ENCODE data around the gene SPINK14. TPM values are rescaled to one million over a fixed set of nuclear protein-coding genes. Genes with fewer than 3 reads are reported as not detected.

Gene SPINK14
- total and polyA plus RNA-seq, 2 of the 13 experiments (the other 11 are each of a cell fraction or from before 2014, with no cell fraction given): not detected

GRCh38 chr5:148166550-148167283, 1.6 kb upstream of the SPINK14 start (continued):
- no peak for TF ChIP-seq HOXA3 (CRISPR knock-in tag; IDR thresholded peaks at IDR 0.05)

GRCh38 chr5:148172377-148172776, 4.0 kb downstream of the SPINK14 start:
- no peak overlapping the region for H3K27ac ChIP-seq (ENCODE audit: extremely low read length, insufficient read depth, low read length)
- H3K9me3 ChIP-seq (ENCODE audit: low read length): no peaks in the 10 kb centered on the region
- no peaks in the 10 kb centered on the region for H3K4me1 ChIP-seq (ENCODE audit: insufficient read depth, low read length)
- ChIA-PET CTCF (ENCODE audit: low intra/inter-chr PET ratio, low total read pairs) (no interaction called here), POLR2A (no interaction called here)
- H2AFZ ChIP-seq (ENCODE audit: low read length): no peak overlapping the region
- no peaks in the 10 kb centered on the region for H4K20me1 ChIP-seq (ENCODE audit: insufficient read depth, low read length)
- no peaks in the 10 kb centered on the region for H3K27me3 ChIP-seq (ENCODE audit: control insufficient read depth in 1 of 2, insufficient read depth in 2 of 2, low read length in 2 of 2)
- 2% methylated on average over 2 of the region's 2 CpGs for WGBS (ENCODE audit: low lambda C conversion rate)
- ATAC-seq: no peak
- FAIRE-seq: no peak
- H3K4me3 ChIP-seq (replicated peaks in 1 of 3; ENCODE audit: insufficient read depth in 1 of 3, low read depth in 2 of 3, low read length in 3 of 3): no peak overlapping the region
- no peak for TF ChIP-seq HNRNPLL (IDR thresholded peaks at IDR 0.05; ENCODE audit: low read depth, low read length, poor library complexity, severe bottlenecking)
- TF ChIP-seq ZNF576 (CRISPR knock-in tag; IDR thresholded peaks at IDR 0.05): no peak
- TF ChIP-seq GATAD2A (CRISPR knock-in tag; IDR thresholded peaks at IDR 0.05): no peak
- no peak overlapping the region for H3K9ac ChIP-seq (ENCODE audit: insufficient read depth, low read depth, low read length)
- H3K36me3 ChIP-seq (replicated peaks in 1 of 2; ENCODE audit: control insufficient read depth in 1 of 2, insufficient read depth in 2 of 2, low read length in 2 of 2): no peaks in the 10 kb centered on the region
- BruUV-seq (replicated peaks): no TSS peak
- H3K4me2 ChIP-seq (ENCODE audit: low read depth, low read length): no peak overlapping the region
- no peaks in the 10 kb centered on the region for H3K79me2 ChIP-seq (ENCODE audit: insufficient read depth, low read length)
- in situ Hi-C loops (cut with HindIII; ENCODE audit: extremely low pct_ligation_motif_present, low pct_unique_long_range_greater_than_20kb) (loop anchor here (10.0 kb wide), 1 partner anchor 202 kb away; no protein-coding TSS in a partner anchor), intact Hi-C loops (cut with micrococcal nuclease; ENCODE audit: unreplicated experiment) (no loop called here)
- DNase-seq (ENCODE audit: low spot score): no peak

- BruUV-seq (replicated peaks): no TSS peak
- no peak for DNase-seq (ENCODE audit: low spot score)
- TF ChIP-seq HNF1B (CRISPR knock-in tag; IDR thresholded peaks at IDR 0.05) (no peak), KLF13 (CRISPR knock-in tag; IDR thresholded peaks at IDR 0.05) (no peak), ZBTB4 (CRISPR knock-in tag; IDR thresholded peaks at IDR 0.05; ENCODE audit: borderline replicate concordance) (no peak)
- no peak overlapping the region for H3K27ac ChIP-seq (ENCODE audit: extremely low read length, insufficient read depth, low read length)
- H3K4me3 ChIP-seq (replicated peaks in 1 of 3; ENCODE audit: insufficient read depth in 1 of 3, low read depth in 2 of 3, low read length in 3 of 3): no peak overlapping the region
- no peak for ATAC-seq
- no peaks in the 10 kb centered on the region for H3K27me3 ChIP-seq (ENCODE audit: control insufficient read depth in 1 of 2, insufficient read depth in 2 of 2, low read length in 2 of 2)
- H3K4me1 ChIP-seq (ENCODE audit: insufficient read depth, low read length): no peaks in the 10 kb centered on the region
- WGBS (ENCODE audit: low lambda C conversion rate): 5% methylated on average over 2 of the region's 2 CpGs
- CTCF ChIA-PET (ENCODE audit: low intra/inter-chr PET ratio, low total read pairs): interaction anchor here (1.1 kb wide), 1 partner anchor 555 kb away, joined by 3 read pairs; no protein-coding TSS in a partner anchor
- in situ Hi-C loops (cut with HindIII; ENCODE audit: extremely low pct_ligation_motif_present, low pct_unique_long_range_greater_than_20kb): loop anchor here (10.0 kb wide), 1 partner anchor 198 kb away; no protein-coding TSS in a partner anchor
- H2AFZ ChIP-seq (ENCODE audit: low read length): no peak overlapping the region
- H3K9ac ChIP-seq (ENCODE audit: insufficient read depth, low read depth, low read length): no peak overlapping the region
- intact Hi-C loops (cut with micrococcal nuclease; ENCODE audit: unreplicated experiment): loop anchor here (5.0 kb wide), 3 partner anchors 229 to 306 kb away; no protein-coding TSS in a partner anchor
- H3K79me2 ChIP-seq (ENCODE audit: insufficient read depth, low read length): no peaks in the 10 kb centered on the region
- H3K4me2 ChIP-seq (ENCODE audit: low read depth, low read length): no peak overlapping the region
- H4K20me1 ChIP-seq (ENCODE audit: insufficient read depth, low read length): no peaks in the 10 kb centered on the region
- H3K9me3 ChIP-seq (ENCODE audit: low read length): no peaks in the 10 kb centered on the region
- POLR2A ChIA-PET: no interaction called here
- FAIRE-seq: no peak
- no peaks in the 10 kb centered on the region for H3K36me3 ChIP-seq (replicated peaks in 1 of 2; ENCODE audit: control insufficient read depth in 1 of 2, insufficient read depth in 2 of 2, low read length in 2 of 2)
Observed at GRCh38 chr5:148176480-148176879, 8.1 kb downstream of the SPINK14 start.
